IMR-90 (cell line): Measurements from ENCODE around the gene PDCD1LG2. TPM values are rescaled to one million over a fixed set of nuclear protein-coding genes. Genes with fewer than 3 reads are reported as not detected.

ENCODE experiments used
- ATAC-seq: fragments of 200-7000 bp; cut with Tn5 transposase; 2 replicates; pipeline ENCODE4 v1.9.1; 2020; ENCODE audit warnings: low read depth, mild to moderate bottlenecking, moderate library complexity
- BruUV-seq: library from RNA; stranded (reverse); fragments of 400-500 nt; replicated peaks from 2 replicates; lab custom pipeline; 2021; lab: Mats Ljungman, UMichigan
- CTCF ChIA-PET: fragments of 300-600 bp; formaldehyde crosslinking; extraction: SDS; loops from one replicate; lab custom pipeline; 2021; ENCODE audit warnings: antibody characterized with exemption; lab: Yijun Ruan, JAX
- POLR2A ChIA-PET: fragments of 300-600 bp; sonication (Branson Sonifier 250); formaldehyde crosslinking; loops from one replicate; lab custom pipeline; 2022; ENCODE audit warnings: antibody characterized with exemption; ENCODE audit not compliant: unreplicated experiment; lab: Charles Lee
- DNase-seq: peaks from one replicate; pipeline ENCODE4 v3.0.0; 2013
- H2AFZ ChIP-seq: replicated peaks from 2 replicates; pipeline ENCODE3; 2013; ENCODE audit warnings: low read length, mild to moderate bottlenecking; ENCODE audit not compliant: poor library complexity
- H2AK5ac ChIP-seq: 2 replicates; pipeline ENCODE4 v1.6.1; 2013; ENCODE audit warnings: low read depth, low read length, inconsistent platforms
- H2AK9ac ChIP-seq: replicated peaks from 2 replicates; pipeline ENCODE3; 2013; ENCODE audit warnings: mild to moderate bottlenecking, low read depth, low read length, moderate library complexity; ENCODE audit not compliant: poor library complexity
- H2BK120ac ChIP-seq: 2 replicates; pipeline ENCODE4 v1.6.1; 2013; ENCODE audit warnings: low read depth, low read length, inconsistent platforms
- H2BK15ac ChIP-seq: 3 replicates; pipeline ENCODE4 v1.6.1; 2013; ENCODE audit warnings: low read depth, low read length, inconsistent platforms
- H2BK20ac ChIP-seq: 2 replicates; pipeline ENCODE4 v1.6.1; 2013; ENCODE audit warnings: low read depth, mild to moderate bottlenecking, inconsistent platforms, low read length, moderate library complexity
- H2BK5ac ChIP-seq: 2 replicates; pipeline ENCODE4 v1.6.1; 2013; ENCODE audit warnings: mild to moderate bottlenecking, low read depth, low read length, inconsistent platforms; ENCODE audit not compliant: poor library complexity, severe bottlenecking
- H3K14ac ChIP-seq: replicated peaks from 2 replicates; pipeline ENCODE4 v1.6.1; 2013; ENCODE audit warnings: low read depth, low read length, inconsistent platforms
- H3K18ac ChIP-seq: 2 replicates; pipeline ENCODE4 v1.6.1; 2013; ENCODE audit warnings: low read depth, low read length, control low read depth
- H3K23ac ChIP-seq: 2 replicates; pipeline ENCODE4 v1.6.1; 2013; ENCODE audit warnings: low read depth, low read length, inconsistent platforms
- H3K27ac ChIP-seq: 2 replicates; pipeline ENCODE4 v1.5.1; 2013; ENCODE audit warnings: mild to moderate bottlenecking, control low read depth, low read length; ENCODE audit not compliant: insufficient read depth
- H3K27me3 ChIP-seq: 2 replicates; pipeline ENCODE4 v1.6.1; 2013; ENCODE audit warnings: low read length; ENCODE audit not compliant: control insufficient read depth, insufficient read depth
- H3K36me3 ChIP-seq: 2 replicates; pipeline ENCODE4 v1.6.1; 2013; ENCODE audit warnings: low read length, mixed read lengths; ENCODE audit not compliant: control insufficient read depth, insufficient read depth
- H3K4ac ChIP-seq: 2 replicates; pipeline ENCODE4 v1.6.1; 2013; ENCODE audit warnings: low read depth, low read length, inconsistent platforms
- H3K4me1 ChIP-seq: 2 replicates; pipeline ENCODE4 v1.6.1; 2013; ENCODE audit warnings: low read length, mixed read lengths; ENCODE audit not compliant: control insufficient read depth, insufficient read depth
- H3K4me2 ChIP-seq: 2 replicates; pipeline ENCODE4 v1.6.1; 2013; ENCODE audit warnings: low read depth, mild to moderate bottlenecking, control low read depth, low read length, moderate library complexity
- H3K4me3 ChIP-seq: 2 replicates; pipeline ENCODE4 v1.5.1; 2013; ENCODE audit warnings: low read depth, mild to moderate bottlenecking, control low read depth, low read length, moderate library complexity; ENCODE audit not compliant: insufficient read depth
- H3K56ac ChIP-seq: 2 replicates; pipeline ENCODE4 v1.6.1; 2013; ENCODE audit warnings: low read length, inconsistent platforms; ENCODE audit not compliant: insufficient read depth; ENCODE audit errors: extremely low read depth
- H3K79me1 ChIP-seq, 2 experiments: 2 replicates each; pipeline ENCODE4 v1.6.1; 2013; ENCODE audit warnings: low read length in 2 of 2, inconsistent platforms in 1 of 2, low read depth in 1 of 2
- H3K9ac ChIP-seq: 2 replicates; pipeline ENCODE4 v1.6.1; 2013; ENCODE audit warnings: low read depth, low read length, control low read depth
- H3K9me1 ChIP-seq: 2 replicates; pipeline ENCODE4 v1.6.1; 2013; ENCODE audit warnings: low read length, inconsistent platforms; ENCODE audit not compliant: insufficient read depth
- H3K9me3 ChIP-seq: 2 replicates; pipeline ENCODE4 v1.6.1; 2013; ENCODE audit warnings: low read length; ENCODE audit not compliant: control insufficient read depth, insufficient read depth
- H4K20me1 ChIP-seq: 2 replicates; pipeline ENCODE4 v1.6.1; 2013; ENCODE audit warnings: low read length, inconsistent platforms; ENCODE audit not compliant: insufficient read depth
- H4K5ac ChIP-seq: 2 replicates; pipeline ENCODE4 v1.6.1; 2013; ENCODE audit warnings: mild to moderate bottlenecking, low read depth, low read length, control low read depth
- H4K8ac ChIP-seq, 2 experiments: 2 replicates each; pipeline ENCODE4 v1.6.1; 2013; ENCODE audit warnings: low read depth in 2 of 2, low read length in 2 of 2, control low read depth in 1 of 2, inconsistent platforms in 1 of 2
- H4K91ac ChIP-seq: 2 replicates; pipeline ENCODE4 v1.6.1; 2013; ENCODE audit warnings: low read depth, low read length, inconsistent platforms; ENCODE audit not compliant: insufficient read depth
- BHLHE40 ChIP-seq: fragments of 150-350 bp; IDR thresholded peaks from 2 replicates; pipeline ENCODE4 v1.6.1; 2016; ENCODE audit warnings: mild to moderate bottlenecking, low read depth, low read length
- CEBPB ChIP-seq: IDR thresholded peaks from 2 replicates; pipeline ENCODE4 v1.6.1; 2012; ENCODE audit warnings: low read depth, low read length, improper control_type of control experiment
- CHD1 ChIP-seq: IDR thresholded peaks from 2 replicates; pipeline ENCODE4 v1.6.1; 2012; ENCODE audit warnings: low read depth, low read length, improper control_type of control experiment
- MAFK ChIP-seq: IDR thresholded peaks from 2 replicates; pipeline ENCODE4 v1.6.1; 2012; ENCODE audit warnings: low read depth, low read length, improper control_type of control experiment
- MXI1 ChIP-seq: IDR thresholded peaks from 2 replicates; pipeline ENCODE4 v1.6.1; 2012; ENCODE audit warnings: low read depth, mild to moderate bottlenecking, low read length, moderate library complexity, borderline replicate concordance
- NFE2L2 ChIP-seq: fragments of 150-350 bp; IDR thresholded peaks from 2 replicates; pipeline ENCODE4 v1.6.1; 2016; ENCODE audit warnings: low read depth, mild to moderate bottlenecking, low read length
- RAD21 ChIP-seq: IDR thresholded peaks from 2 replicates; pipeline ENCODE4 v1.6.1; 2012; ENCODE audit warnings: low read length, improper control_type of control experiment
- RCOR1 ChIP-seq: IDR thresholded peaks from 2 replicates; pipeline ENCODE4 v1.6.1; 2012; ENCODE audit warnings: mild to moderate bottlenecking, low read length, improper control_type of control experiment; ENCODE audit not compliant: insufficient replicate concordance
- USF2 ChIP-seq: fragments of 150-350 bp; IDR thresholded peaks from 2 replicates; pipeline ENCODE4 v1.6.1; 2017; ENCODE audit warnings: mild to moderate bottlenecking, antibody characterized with exemption, low read length, low read depth
- WGBS, 2 experiments: methylation state at CpG; one replicate each; pipeline versions ENCODE4 v1.1.5 to v1.1.7; 2013; ENCODE audit warnings: missing lambda C conversion rate in 2 of 2; ENCODE audit not compliant: insufficient read length in 1 of 2; ENCODE audit errors: extremely low coverage in 2 of 2; 5-methylcytosine and 5-hydroxymethylcytosine counted together
- dilution Hi-C: fragments of 300-500 bp; cut with HindIII; formaldehyde crosslinking; loops from one replicate; pipeline ENCODE4 v1.14.3; 2018; ENCODE audit warnings: low sequenced_read_pairs; ENCODE audit not compliant: unreplicated experiment
- in situ Hi-C: fragments of 300-500 bp; cut with MboI; formaldehyde crosslinking; loops from 3 replicates; pipeline ENCODE4 v1.14.3; 2019; ENCODE audit warnings: low sequenced_read_pairs, inconsistent platforms, mixed read lengths
- intact Hi-C: fragments of 100-400 bp; cut with micrococcal nuclease; formaldehyde crosslinking; loops from 2 replicates; pipeline ENCODE4 v1.10.0; 2022
- polyA plus RNA-seq, 3 experiments: library from polyadenylated mRNA; depleted of rRNA; stranded (reverse); fragments of >200 nt; gene quantifications; 2 replicates each; pipeline ENCODE4 v1.2.3, GENCODE V29; 2012; ENCODE audit warnings: low replicate concordance in 1 of 3
- total RNA-seq: library from RNA; depleted of rRNA; stranded (reverse); fragments of >200 nt; gene quantifications from 2 replicates; pipeline ENCODE4 v1.2.3, GENCODE V29; 2012

Gene PDCD1LG2
- total and polyA plus RNA-seq, 2 of the 4 experiments (the other 2 are of a cell fraction), result 17.5 to 33.3 TPM

- 83% methylated on average over 1 of the region's 1 CpG; no CpG with 5 or more reads in 1 of the 2 experiments for WGBS, 2 experiments
- Histone ChIP-seq H3K4ac (no peak overlapping the region), H3K9ac (no peak overlapping the region), H2BK15ac (no peak overlapping the region), H2BK120ac (no peak overlapping the region), H3K23ac (no peak overlapping the region), H4K20me1 (no peaks in the 10 kb centered on the region), H2AFZ (no peak overlapping the region), H4K8ac (no peak overlapping the region), H3K18ac (no peak overlapping the region), H3K56ac (no peak overlapping the region), H3K9me1 (peaks cover 5% of the 10 kb centered on the region), H3K27ac (no peak overlapping the region), H3K79me1 (peaks cover 1 to 12% of the 10 kb centered on the region in 2 experiments; a peak in 2 of 4 replicates), H3K4me1 (no peaks in the 10 kb centered on the region; the same call in 1 of the 2 replicates), H3K36me3 (peaks cover 16% of the 10 kb centered on the region), H2BK5ac (no peak overlapping the region), H2AK5ac (no peak overlapping the region), H2AK9ac (no peak overlapping the region), H3K4me2 (no peak overlapping the region), H4K5ac (no peak overlapping the region), H3K14ac (no peak overlapping the region), H2BK20ac (no peak overlapping the region), H3K27me3 (no peaks in the 10 kb centered on the region), H3K9me3 (0 out of 2 replicates have a peak, but pooled peaks cover 2% of the 10 kb centered on the region), H4K91ac (no peak overlapping the region), H3K4me3 (no peak overlapping the region)
- POLR2A ChIA-PET, result no interaction called here
- ATAC-seq (no peak), DNase-seq (no peak)
- intact Hi-C loops, result no loop called here
- dilution Hi-C loops, result no loop called here
- BruUV-seq, result no TSS peak
- CTCF ChIA-PET, result no interaction called here
- in situ Hi-C loops, result loop anchor here (10.0 kb wide), 1 partner anchor 65 kb away; no protein-coding TSS in a partner anchor
- TF ChIP-seq USF2, result no peak
- no peak for TF ChIP-seq RAD21
- no peak for TF ChIP-seq CEBPB
- no peak for TF ChIP-seq RCOR1
- no peak for TF ChIP-seq MAFK
- TF ChIP-seq CHD1, result no peak
- no peak for TF ChIP-seq NFE2L2
- TF ChIP-seq MXI1, result no peak
- TF ChIP-seq BHLHE40, result no peak
Observed at GRCh38 chr9:5569891-5570290, 59.6 kb downstream of the PDCD1LG2 start.
